ENCODE data around the gene PDCD2.
A peak's percentile ranks its signal among the peaks of the same experiment; 100 is the strongest.

The PDCD2 gene

GRCh38 chr6:170533792-170534191 lies 50.6 kb downstream of the PDCD2 start:
- Histone ChIP-seq H3K4me1 (ENCODE audit: control insufficient read depth, insufficient read depth, low read length) (no peaks in the 10 kb centered on the region), H3K4me3 (ENCODE audit: low read depth, low read length) (no peak overlapping the region), H3K9me3 (ENCODE audit: control insufficient read depth, insufficient read depth, low read depth, low read length) (no peaks in the 10 kb centered on the region), H3K36me3 (ENCODE audit: control insufficient read depth in 2 of 2, insufficient read depth in 1 of 2, low read length in 2 of 2) (peaks cover 33 to 74% of the 10 kb centered on the region in 2 experiments), H3K27ac (ENCODE audit: extremely low read depth, low read depth, low read length) (no peak overlapping the region)
- CTCF ChIA-PET: interaction anchor here (1.2 to 4.9 kb wide), 2 partner anchors 16 to 702 kb away, joined by 8 to 30 read pairs; no protein-coding TSS in a partner anchor
- TF ChIP-seq ZNF280D (tag by site-specific recombination; IDR thresholded peaks at IDR 0.05): no peak
- peak; percentile 79 for TF ChIP-seq ZBTB17 (tag by site-specific recombination; IDR thresholded peaks at IDR 0.05)
- POLR2A ChIA-PET: no interaction called here

- POLR2A ChIA-PET: interaction anchor here (1.4 kb wide), 1 partner anchor 21 kb away, joined by 3 read pairs; the partner anchor contains the start of gene TBP
- Histone ChIP-seq H3K4me1 (ENCODE audit: control insufficient read depth, insufficient read depth, low read length) (no peaks in the 10 kb centered on the region), H3K4me3 (ENCODE audit: low read depth, low read length) (no peak overlapping the region), H3K27ac (ENCODE audit: extremely low read depth, low read depth, low read length) (no peak overlapping the region), H3K36me3 (ENCODE audit: control insufficient read depth in 2 of 2, insufficient read depth in 1 of 2, low read length in 2 of 2) (peaks cover 27 to 66% of the 10 kb centered on the region in 2 experiments), H3K9me3 (ENCODE audit: control insufficient read depth, insufficient read depth, low read depth, low read length) (no peaks in the 10 kb centered on the region)
- CTCF ChIA-PET: interaction anchor here (1.1 to 4.9 kb wide), 3 partner anchors 16 to 701 kb away, joined by 4 to 30 read pairs (median 8); no protein-coding TSS in a partner anchor
- TF ChIP-seq WT1 (tag by site-specific recombination; IDR thresholded peaks at IDR 0.05) (no peak), ZNF114 (tag by site-specific recombination; IDR thresholded peaks at IDR 0.05) (no peak), RBAK (tag by site-specific recombination; IDR thresholded peaks at IDR 0.05) (no peak), ZEB2 (tag by site-specific recombination; IDR thresholded peaks at IDR 0.05) (no peak), ZNF366 (tag by site-specific recombination; conservative IDR thresholded peaks at IDR 0.05) (no peak), ZNF280D (tag by site-specific recombination; IDR thresholded peaks at IDR 0.05) (no peak), ZNF473 (tag by site-specific recombination; IDR thresholded peaks at IDR 0.05) (no peak), SP3 (tag by site-specific recombination; IDR thresholded peaks at IDR 0.05) (no peak), ZNF211 (tag by site-specific recombination; IDR thresholded peaks at IDR 0.05; ENCODE audit: low read depth) (no peak), KLF7 (tag by site-specific recombination; IDR thresholded peaks at IDR 0.05; ENCODE audit: borderline replicate concordance) (no peak), ZNF561 (tag by site-specific recombination; IDR thresholded peaks at IDR 0.05; ENCODE audit: borderline replicate concordance) (no peak), ZNF433 (tag by site-specific recombination; IDR thresholded peaks at IDR 0.05; ENCODE audit: low read depth) (no peak), ZNF335 (tag by site-specific recombination; conservative IDR thresholded peaks at IDR 0.05) (no peak), ZNF133 (tag by site-specific recombination; IDR thresholded peaks at IDR 0.05) (no peak)
- TF ChIP-seq, protein P1, sequence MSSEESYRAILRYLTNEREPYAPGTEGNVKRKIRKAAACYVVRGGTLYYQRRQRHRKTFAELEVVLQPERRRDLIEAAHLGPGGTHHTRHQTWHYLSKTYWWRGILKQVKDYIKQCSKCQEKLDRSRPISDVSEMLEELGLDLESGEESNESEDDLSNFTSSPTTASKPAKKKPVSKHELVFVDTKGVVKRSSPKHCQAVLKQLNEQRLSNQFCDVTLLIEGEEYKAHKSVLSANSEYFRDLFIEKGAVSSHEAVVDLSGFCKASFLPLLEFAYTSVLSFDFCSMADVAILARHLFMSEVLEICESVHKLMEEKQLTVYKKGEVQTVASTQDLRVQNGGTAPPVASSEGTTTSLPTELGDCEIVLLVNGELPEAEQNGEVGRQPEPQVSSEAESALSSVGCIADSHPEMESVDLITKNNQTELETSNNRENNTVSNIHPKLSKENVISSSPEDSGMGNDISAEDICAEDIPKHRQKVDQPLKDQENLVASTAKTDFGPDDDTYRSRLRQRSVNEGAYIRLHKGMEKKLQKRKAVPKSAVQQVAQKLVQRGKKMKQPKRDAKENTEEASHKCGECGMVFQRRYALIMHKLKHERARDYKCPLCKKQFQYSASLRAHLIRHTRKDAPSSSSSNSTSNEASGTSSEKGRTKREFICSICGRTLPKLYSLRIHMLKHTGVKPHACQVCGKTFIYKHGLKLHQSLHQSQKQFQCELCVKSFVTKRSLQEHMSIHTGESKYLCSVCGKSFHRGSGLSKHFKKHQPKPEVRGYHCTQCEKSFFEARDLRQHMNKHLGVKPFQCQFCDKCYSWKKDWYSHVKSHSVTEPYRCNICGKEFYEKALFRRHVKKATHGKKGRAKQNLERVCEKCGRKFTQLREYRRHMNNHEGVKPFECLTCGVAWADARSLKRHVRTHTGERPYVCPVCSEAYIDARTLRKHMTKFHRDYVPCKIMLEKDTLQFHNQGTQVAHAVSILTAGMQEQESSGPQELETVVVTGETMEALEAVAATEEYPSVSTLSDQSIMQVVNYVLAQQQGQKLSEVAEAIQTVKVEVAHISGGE (tag by site-specific recombination; conservative IDR thresholded peaks at IDR 0.05; ENCODE audit: low read depth): no peak
- TF ChIP-seq, protein P2, sequence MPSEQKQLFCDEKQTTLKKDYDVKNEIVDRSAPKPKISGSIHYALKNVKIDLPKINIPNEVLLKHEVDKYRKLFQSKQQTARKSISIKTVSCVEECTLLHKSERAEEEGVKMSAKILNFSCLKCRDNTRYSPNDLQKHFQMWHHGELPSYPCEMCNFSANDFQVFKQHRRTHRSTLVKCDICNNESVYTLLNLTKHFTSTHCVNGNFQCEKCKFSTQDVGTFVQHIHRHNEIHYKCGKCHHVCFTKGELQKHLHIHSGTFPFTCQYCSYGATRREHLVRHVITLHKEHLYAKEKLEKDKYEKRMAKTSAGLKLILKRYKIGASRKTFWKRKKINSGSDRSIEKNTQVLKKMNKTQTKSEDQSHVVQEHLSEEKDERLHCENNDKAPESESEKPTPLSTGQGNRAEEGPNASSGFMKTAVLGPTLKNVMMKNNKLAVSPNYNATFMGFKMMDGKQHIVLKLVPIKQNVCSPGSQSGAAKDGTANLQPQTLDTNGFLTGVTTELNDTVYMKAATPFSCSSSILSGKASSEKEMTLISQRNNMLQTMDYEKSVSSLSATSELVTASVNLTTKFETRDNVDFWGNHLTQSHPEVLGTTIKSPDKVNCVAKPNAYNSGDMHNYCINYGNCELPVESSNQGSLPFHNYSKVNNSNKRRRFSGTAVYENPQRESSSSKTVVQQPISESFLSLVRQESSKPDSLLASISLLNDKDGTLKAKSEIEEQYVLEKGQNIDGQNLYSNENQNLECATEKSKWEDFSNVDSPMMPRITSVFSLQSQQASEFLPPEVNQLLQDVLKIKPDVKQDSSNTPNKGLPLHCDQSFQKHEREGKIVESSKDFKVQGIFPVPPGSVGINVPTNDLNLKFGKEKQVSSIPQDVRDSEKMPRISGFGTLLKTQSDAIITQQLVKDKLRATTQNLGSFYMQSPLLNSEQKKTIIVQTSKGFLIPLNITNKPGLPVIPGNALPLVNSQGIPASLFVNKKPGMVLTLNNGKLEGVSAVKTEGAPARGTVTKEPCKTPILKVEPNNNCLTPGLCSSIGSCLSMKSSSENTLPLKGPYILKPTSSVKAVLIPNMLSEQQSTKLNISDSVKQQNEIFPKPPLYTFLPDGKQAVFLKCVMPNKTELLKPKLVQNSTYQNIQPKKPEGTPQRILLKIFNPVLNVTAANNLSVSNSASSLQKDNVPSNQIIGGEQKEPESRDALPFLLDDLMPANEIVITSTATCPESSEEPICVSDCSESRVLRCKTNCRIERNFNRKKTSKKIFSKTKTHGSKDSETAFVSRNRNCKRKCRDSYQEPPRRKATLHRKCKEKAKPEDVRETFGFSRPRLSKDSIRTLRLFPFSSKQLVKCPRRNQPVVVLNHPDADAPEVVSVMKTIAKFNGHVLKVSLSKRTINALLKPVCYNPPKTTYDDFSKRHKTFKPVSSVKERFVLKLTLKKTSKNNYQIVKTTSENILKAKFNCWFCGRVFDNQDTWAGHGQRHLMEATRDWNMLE (tag by site-specific recombination; conservative IDR thresholded peaks at IDR 0.05; ENCODE audit: low read depth): no peak
Measured at GRCh38 chr6:170532867-170533488, 51.5 kb downstream of the PDCD2 start.
